Subcutaneous adipose tissue (tissue), 4 donors: ENCODE measurements around the gene KCNMA1. TPM values are rescaled to one million over a fixed set of nuclear protein-coding genes. Genes with fewer than 3 reads are reported as not detected.

ENCODE experiments used
- CTCF ChIP-seq: fragments of 450-650 bp; IDR thresholded peaks from one replicate; pipeline ENCODE4 v1.5.1; 2016; ENCODE audit warnings: low read depth, mild to moderate bottlenecking, control low read depth, antibody characterized with exemption, moderate library complexity
- total RNA-seq, 4 donors: library from RNA; depleted of rRNA; stranded (reverse); fragments of >200 nt; gene quantifications; one replicate each; pipeline ENCODE4 v1.1.0, GENCODE V29; 2016

KCNMA1 gene
- total RNA-seq, 4 donors from 2014 or later = 10.3 to 91.5 (median 23.8) TPM

GRCh38 chr10:77514870-77515269, 122.7 kb downstream of the KCNMA1 start:
- TF ChIP-seq CTCF = no peak

GRCh38 chr10:77513781-77514331, 123.8 kb downstream of the KCNMA1 start:
- TF ChIP-seq CTCF = no peak

- no peak for TF ChIP-seq CTCF
Measured at GRCh38 chr10:77513220-77513619, 124.4 kb downstream of the KCNMA1 start.

GRCh38 chr10:77512219-77512578, 125.4 kb downstream of the KCNMA1 start:
- no peak for TF ChIP-seq CTCF

- no peak for TF ChIP-seq CTCF
Measured at GRCh38 chr10:77511498-77512218, 126.0 kb downstream of the KCNMA1 start.

- no peak for TF ChIP-seq CTCF
Measured at GRCh38 chr10:77510695-77511094, 126.9 kb downstream of the KCNMA1 start.

- TF ChIP-seq CTCF = no peak
Measured at GRCh38 chr10:77510294-77510693, 127.3 kb downstream of the KCNMA1 start.
